Adrenal gland (tissue), 12 donors: ENCODE data around the gene MRPS11. TPM values are rescaled to one million over a fixed set of nuclear protein-coding genes. Genes with fewer than 3 reads are reported as not detected.
"Not testable (repeated sequence)": the region's sequence is repeated elsewhere in the genome, so short reads cannot be mapped to it uniquely, and the experiment has no call there.

Experiments used
- DNase-seq, 7 donors: peaks; one replicate each; pipeline ENCODE4 v3.0.0-alpha.2; 2019 to 2020
- H3K27ac ChIP-seq, 5 donors: fragments of 200-600 bp; sonication (generic) in 4 of 5; 1 replicate in 3 of 5; 2 replicates in 2 of 5; pipeline versions ENCODE4 v1.5.1 to v1.8.0; 2016 to 2020; ENCODE audit warnings: mild to moderate bottlenecking in 1 of 5
- H3K27me3 ChIP-seq: fragments of 200-600 bp; 2 replicates; pipeline ENCODE4 v1.8.0; 2021
- H3K36me3 ChIP-seq, 2 donors: fragments of 200-600 bp; replicated peaks in 1 of 2; 1 replicate in 1 of 2; 2 replicates in 1 of 2; pipeline versions ENCODE4 v1.5.1 to v1.8.0; 2018 to 2022
- H3K4me1 ChIP-seq, 2 donors: fragments of 200-600 bp; replicated peaks in 1 of 2; 1 replicate in 1 of 2; 2 replicates in 1 of 2; pipeline versions ENCODE4 v1.5.1 to v1.8.0; 2018 to 2021
- H3K4me3 ChIP-seq, 4 donors: fragments of 200-600 bp; sonication (generic) in 3 of 4; one replicate each; pipeline ENCODE4 v1.5.1; 2016 to 2018
- H3K9me3 ChIP-seq, 3 donors: fragments of 200-600 bp; sonication (generic) in 1 of 3; replicated peaks in 1 of 3; 1 replicate in 2 of 3; 2 replicates in 1 of 3; pipeline versions ENCODE4 v1.5.1 to v1.8.0; 2016 to 2021
- CTCF ChIP-seq, 6 experiments: fragments of 450-650 bp in 4 of 6; fragments of 200-600 bp in 2 of 6; sonication (generic) in 1 of 6; IDR thresholded peaks; 1 replicate in 5 of 6; 2 replicates in 1 of 6; pipeline versions ENCODE4 v1.5.1 to v1.8.0; 2016 to 2021; ENCODE audit warnings: antibody characterized with exemption in 6 of 6, mild to moderate bottlenecking in 2 of 6, moderate library complexity in 1 of 6
- POLR2A ChIP-seq, 2 donors: fragments of 450-650 bp; IDR thresholded peaks; one replicate each; pipeline ENCODE4 v1.6.1; 2017; ENCODE audit warnings: antibody characterized with exemption in 2 of 2, mild to moderate bottlenecking in 2 of 2, moderate library complexity in 1 of 2
- WGBS, 4 donors: extraction: QIAGEN DNeasy Blood & Tissue Kit in 2 of 4; methylation state at CpG; one replicate each; pipeline versions ENCODE4 v1.1.5 to v1.1.7; 2013 to 2017; 5-methylcytosine and 5-hydroxymethylcytosine counted together
- intact Hi-C, 2 donors: fragments of 100-400 bp; cut with DNase I; formaldehyde crosslinking; loops; one replicate each; pipeline versions ENCODE4 v1.14.1 to v1.15.0; 2022 to 2023
- polyA plus RNA-seq, 3 donors: library from polyadenylated mRNA; stranded (reverse); fragments of 200-250 nt in 2 of 3; fragments of 350-450 nt in 1 of 3; fragmentation: Illumina TruSeq in 1 of 3; extraction: RNeasy Lipid Tissue Mini Kit (QIAGEN cat#74804) in 1 of 3; gene quantifications; one replicate each; pipeline ENCODE4 v1.2.3, GENCODE V29; 2013 to 2014
- total RNA-seq, 9 donors: library from RNA; depleted of rRNA in 4 of 9; stranded (reverse); fragments of >200 nt in 4 of 9; fragments of 120-200 nt in 1 of 9; fragmentation: NEBNext Ultra II Directional in 1 of 9; extraction: Animal tissue kit (Norgen Biotek cat#: 25700) in 1 of 9; gene quantifications; one replicate each; pipeline versions ENCODE4 v1.1.0 to v1.2.4, GENCODE V29; 2013 to 2023
- donor health status: healthy with polysubstance abuse.
- donor health status: Bipolar disorder and iron deficiency.
- donor health status: DM: yes; HTN: yes; CAD: no.
- donor health status: DM: no; HTN: no; CAD: no.
- donor health status: DM: no; HTN: no; CAD: no.
- donor health status: DM: yes; HTN: yes; CAD: no.

MRPS11 gene
- total and polyA plus RNA-seq, 12 donors = 41.3 to 194 (median 59.6) TPM

GRCh38 chr15:88470625-88471372 is 3.3 kb downstream of the MRPS11 start:
- Histone ChIP-seq H3K27me3 (no peaks in the 10 kb centered on the region), H3K9me3 (no peaks in the 10 kb centered on the region), H3K4me3 (no peak overlapping the region), H3K4me1 (peaks cover 12 to 25% of the 10 kb centered on the region in 2 donors), H3K36me3 (peaks cover 0 to 29% of the 10 kb centered on the region in 2 donors), H3K27ac (no peak overlapping the region)
- WGBS, 4 donors = 89 to 92% (median 91%) methylated on average over 6 of the region's 6 CpGs
- TF ChIP-seq CTCF (IDR thresholded peaks at IDR 0.05) = no peak
- TF ChIP-seq POLR2A (IDR thresholded peaks at IDR 0.05) = no peak
- DNase-seq = peak in 1 of 7 donors; percentile 7
- intact Hi-C loops = no loop called here

GRCh38 chr15:88472225-88472624 is 4.7 kb downstream of the MRPS11 start:
- intact Hi-C loops = no loop called here
- H3K4me1 ChIP-seq = peaks cover 6 to 20% of the 10 kb centered on the region in 2 donors
- no peak for TF ChIP-seq CTCF (IDR thresholded peaks at IDR 0.05)
- DNase-seq = peak in 1 of 7 donors; percentile 29
- H3K4me3 ChIP-seq = no peak overlapping the region
- no peaks in the 10 kb centered on the region for H3K27me3 ChIP-seq
- WGBS, 4 donors = 84 to 91% (median 87%) methylated on average over 4 of the region's 4 CpGs
- peaks cover 0 to 39% of the 10 kb centered on the region in 2 donors for H3K36me3 ChIP-seq
- no peak overlapping the region for H3K27ac ChIP-seq
- H3K9me3 ChIP-seq = no peaks in the 10 kb centered on the region

GRCh38 chr15:88473661-88474293 is 6.3 kb downstream of the MRPS11 start:
- peaks cover 0 to 53% of the 10 kb centered on the region in 2 donors for H3K36me3 ChIP-seq
- intact Hi-C loops = not testable (repeated sequence)
- WGBS, 4 donors = 88 to 99% (median 95%) methylated on average over 4 of the region's 4 CpGs

GRCh38 chr15:88476635-88477060 is 9.1 kb downstream of the MRPS11 start:
- Histone ChIP-seq H3K9me3 (no peaks in the 10 kb centered on the region), H3K4me1 (peaks cover 0 to 4% of the 10 kb centered on the region in 2 donors), H3K27me3 (no peaks in the 10 kb centered on the region), H3K4me3 (no peak overlapping the region), H3K27ac (no peak overlapping the region), H3K36me3 (peaks cover 0 to 57% of the 10 kb centered on the region in 2 donors)
- TF ChIP-seq CTCF (IDR thresholded peaks at IDR 0.05) = peak; percentile 31 to 79 (median 74)
- TF ChIP-seq POLR2A (IDR thresholded peaks at IDR 0.05) = no peak
- 48 to 58% (median 51%) methylated on average over 8 of the region's 8 CpGs for WGBS, 4 donors
- intact Hi-C loops = loop anchor here (5.0 kb wide), 3 partner anchors 136 to 356 kb away; no protein-coding TSS in a partner anchor
- DNase-seq = peak; percentile 43 to 80 (median 62)

More at GRCh38 chr15:88473661-88474293, 6.3 kb downstream of the MRPS11 start:
- not testable (repeated sequence) for H3K27me3 ChIP-seq, H3K27ac ChIP-seq, H3K9me3 ChIP-seq, H3K4me3 ChIP-seq
- peak in 1 of 7 donors; percentile 18 for DNase-seq
- H3K4me1 ChIP-seq = peaks cover 0 to 11% of the 10 kb centered on the region in 2 donors
